H1 (cell line): ENCODE measurements around the gene WASHC4. TPM values are rescaled to one million over a fixed set of nuclear protein-coding genes. Genes with fewer than 3 reads are reported as not detected.

Experiments used
- CTCF ChIA-PET: fragments of 300-600 bp; sonication (Branson Sonifier 250); formaldehyde crosslinking; loops from one replicate; lab custom pipeline; 2021; ENCODE audit not compliant: partially characterized antibody; lab: Charles Lee
- POLR2A ChIA-PET: fragments of 300-600 bp; sonication (Branson Sonifier 250); formaldehyde crosslinking; loops from one replicate; lab custom pipeline; 2021; ENCODE audit warnings: inconsistent platforms; ENCODE audit not compliant: partially characterized antibody; lab: Charles Lee
- DNase-seq, 2 experiments: peaks; one replicate each; pipeline versions ENCODE4 v3.0.0 to v3.0.0-alpha.2; 2010 to 2022; ENCODE audit warnings: low spot score in 2 of 2, low read depth in 1 of 2, mixed read lengths in 1 of 2
- FAIRE-seq: peaks from 2 replicates; lab custom pipeline; 2011; peaks lifted over from hg19 to GRCh38; lab: Jason Lieb, UNC
- H2AFZ ChIP-seq: 2 replicates; pipeline ENCODE4 v1.8.1; 2012; ENCODE audit warnings: low read length, inconsistent platforms
- H2AK5ac ChIP-seq: 2 replicates; pipeline ENCODE4 v1.6.1; 2013; ENCODE audit warnings: low read depth, low read length
- H2BK120ac ChIP-seq: replicated peaks from 2 replicates; pipeline ENCODE3; 2013; ENCODE audit warnings: low read depth, low read length, inconsistent platforms
- H2BK12ac ChIP-seq: 2 replicates; pipeline ENCODE4 v1.6.1; 2013; ENCODE audit warnings: low read depth, low read length
- H2BK15ac ChIP-seq: 2 replicates; pipeline ENCODE4 v1.6.1; 2013; ENCODE audit warnings: low read length
- H2BK20ac ChIP-seq: 2 replicates; pipeline ENCODE4 v1.6.1; 2013; ENCODE audit warnings: low read length
- H2BK5ac ChIP-seq: 2 replicates; pipeline ENCODE4 v1.6.1; 2013; ENCODE audit warnings: low read depth, low read length
- H3K14ac ChIP-seq: 2 replicates; pipeline ENCODE4 v1.6.1; 2013; ENCODE audit warnings: inconsistent platforms; ENCODE audit not compliant: insufficient read length
- H3K18ac ChIP-seq: 2 replicates; pipeline ENCODE4 v1.6.1; 2013; ENCODE audit warnings: low read length; ENCODE audit errors: extremely low read depth
- H3K23ac ChIP-seq: 2 replicates; pipeline ENCODE4 v1.6.1; 2013; ENCODE audit warnings: inconsistent platforms; ENCODE audit not compliant: insufficient read length
- H3K23me2 ChIP-seq: 2 replicates; pipeline ENCODE4 v1.6.1; 2013; ENCODE audit warnings: low read depth, low read length
- H3K27ac ChIP-seq: 2 replicates; pipeline ENCODE4 v1.6.1; 2011; ENCODE audit warnings: low read depth, low read length, inconsistent platforms
- H3K27me3 ChIP-seq, 4 experiments: replicated peaks in 1 of 4; 1 replicate in 1 of 4; 2 replicates in 3 of 4; pipeline versions ENCODE4 v1.6.1 to v1.8.1; 2011 to 2013; ENCODE audit warnings: low read length in 3 of 4, mild to moderate bottlenecking in 3 of 4, inconsistent platforms in 2 of 4, mixed read lengths in 2 of 4, moderate library complexity in 1 of 4; ENCODE audit not compliant: control insufficient read depth in 3 of 4, insufficient read depth in 3 of 4; ENCODE audit errors: extremely low read depth in 1 of 4
- H3K36me3 ChIP-seq, 4 experiments: 2 replicates each; pipeline versions ENCODE4 v1.6.1 to v1.8.1; 2011 to 2013; ENCODE audit warnings: mild to moderate bottlenecking in 4 of 4, low read length in 3 of 4, moderate library complexity in 2 of 4, control low read depth in 1 of 4, inconsistent platforms in 1 of 4; ENCODE audit not compliant: insufficient read depth in 4 of 4, control insufficient read depth in 2 of 4
- H3K4ac ChIP-seq: replicated peaks from 2 replicates; pipeline ENCODE3; 2013; ENCODE audit warnings: low read length, low read depth, mixed read lengths, inconsistent platforms; ENCODE audit not compliant: insufficient read length
- H3K4me1 ChIP-seq, 4 experiments: replicated peaks in 1 of 4; 1 replicate in 1 of 4; 2 replicates in 3 of 4; pipeline versions ENCODE4 v1.6.1 to v1.8.1; 2011 to 2013; ENCODE audit warnings: low read length in 3 of 4, inconsistent platforms in 2 of 4, mixed read lengths in 1 of 4; ENCODE audit not compliant: insufficient read depth in 4 of 4, control insufficient read depth in 3 of 4
- H3K4me2 ChIP-seq, 2 experiments: 2 replicates each; pipeline versions ENCODE4 v1.6.1 to v1.8.1; 2011 to 2013; ENCODE audit warnings: low read depth in 2 of 2, low read length in 2 of 2, control low read depth in 1 of 2, inconsistent platforms in 1 of 2, mild to moderate bottlenecking in 1 of 2; ENCODE audit not compliant: insufficient read depth in 1 of 2
- H3K4me3 ChIP-seq, 4 experiments: fragments of 200-600, 300-600 bp in 1 of 4; sonication (generic), shearing (Covaris generic), sonication (Bioruptor Twin) in 1 of 4; 2 replicates each; pipeline versions ENCODE4 v1.5.1 to v1.8.1; 2011 to 2016; ENCODE audit warnings: low read length in 4 of 4, low read depth in 3 of 4, control low read depth in 2 of 4, inconsistent platforms in 2 of 4, mild to moderate bottlenecking in 2 of 4, mixed read lengths in 1 of 4, moderate library complexity in 1 of 4; ENCODE audit not compliant: insufficient read depth in 2 of 4; ENCODE audit errors: extremely low read depth in 1 of 4
- H3K56ac ChIP-seq: replicated peaks from 2 replicates; pipeline ENCODE3; 2013; ENCODE audit warnings: low read depth, mild to moderate bottlenecking, mixed read lengths, low read length, inconsistent platforms; ENCODE audit not compliant: insufficient read length
- H3K79me1 ChIP-seq: 2 replicates; pipeline ENCODE4 v1.6.1; 2013; ENCODE audit warnings: low read depth, low read length, control low read depth
- H3K79me2 ChIP-seq, 2 experiments: 2 replicates each; pipeline versions ENCODE4 v1.6.1 to v1.8.1; 2012 to 2013; ENCODE audit warnings: low read length in 2 of 2, mild to moderate bottlenecking in 2 of 2, inconsistent platforms in 1 of 2; ENCODE audit not compliant: insufficient read depth in 2 of 2, control insufficient read depth in 1 of 2
- H3K9ac ChIP-seq, 4 experiments: replicated peaks in 1 of 4; 1 replicate in 1 of 4; 2 replicates in 3 of 4; pipeline versions ENCODE4 v1.6.1 to v1.8.1; 2011 to 2013; ENCODE audit warnings: low read depth in 3 of 4, low read length in 3 of 4, control low read depth in 2 of 4, mild to moderate bottlenecking in 2 of 4, moderate library complexity in 2 of 4, inconsistent platforms in 1 of 4; ENCODE audit errors: extremely low read depth in 1 of 4
- H3K9me3 ChIP-seq, 2 experiments: 2 replicates each; pipeline versions ENCODE4 v1.6.1 to v1.8.1; 2012 to 2013; ENCODE audit warnings: mild to moderate bottlenecking in 2 of 2, moderate library complexity in 2 of 2, control low read depth in 1 of 2, inconsistent platforms in 1 of 2, low read depth in 1 of 2, low read length in 1 of 2, mixed read lengths in 1 of 2; ENCODE audit not compliant: insufficient read depth in 2 of 2
- H4K20me1 ChIP-seq, 2 experiments: replicated peaks in 1 of 2; 2 replicates each; pipeline versions ENCODE3 to v1.8.1; 2011 to 2013; ENCODE audit warnings: inconsistent platforms in 2 of 2, low read length in 2 of 2, mild to moderate bottlenecking in 1 of 2; ENCODE audit not compliant: insufficient read depth in 2 of 2, control insufficient read depth in 1 of 2
- H4K5ac ChIP-seq: 2 replicates; pipeline ENCODE4 v1.6.1; 2013; ENCODE audit warnings: low read length, low read depth, mixed read lengths, inconsistent platforms; ENCODE audit not compliant: insufficient read length
- H4K8ac ChIP-seq: 2 replicates; pipeline ENCODE4 v1.8.0; 2013; ENCODE audit warnings: mild to moderate bottlenecking, moderate library complexity, low read length, inconsistent platforms; ENCODE audit not compliant: insufficient read depth; ENCODE audit errors: extremely low read depth
- H4K91ac ChIP-seq: replicated peaks from 2 replicates; pipeline ENCODE3; 2013; ENCODE audit warnings: low read length, mixed read lengths, inconsistent platforms; ENCODE audit not compliant: insufficient read length
- CHD1 ChIP-seq: IDR thresholded peaks from 2 replicates; pipeline ENCODE4 v1.6.1; 2012; ENCODE audit warnings: low read depth, low read length, improper control_type of control experiment
- RFX5 ChIP-seq: IDR thresholded peaks from 2 replicates; pipeline ENCODE4 v1.6.1; 2011; ENCODE audit warnings: low read depth, low read length, improper control_type of control experiment, borderline replicate concordance
- RXRA ChIP-seq: IDR thresholded peaks from 2 replicates; pipeline ENCODE4 v1.6.1; 2011; ENCODE audit warnings: low read depth, mild to moderate bottlenecking, low read length, moderate library complexity; ENCODE audit not compliant: insufficient read depth
- WGBS, 2 experiments: shearing (Covaris generic) in 1 of 2; methylation state at CpG; one replicate each; pipeline versions ENCODE4 v1.1.6 to v1.1.7; 2013 to 2015; ENCODE audit warnings: low lambda C conversion rate in 2 of 2, mixed read lengths in 2 of 2, inconsistent platforms in 1 of 2, low coverage in 1 of 2, missing lambda C conversion rate in 1 of 2; ENCODE audit not compliant: insufficient replicate concordance in 2 of 2, insufficient coverage in 1 of 2, insufficient read length in 1 of 2; ENCODE audit errors: extremely low coverage in 1 of 2, missing lambda C conversion rate in 1 of 2; 5-methylcytosine and 5-hydroxymethylcytosine counted together
- polyA plus RNA-seq, 7 experiments: library from polyadenylated mRNA; depleted of rRNA in 3 of 7; stranded (reverse) in 5 of 7; unstranded in 2 of 7; fragments of >200 nt in 5 of 7; fragments of 200-250 nt in 2 of 7; gene quantifications; 1 replicate in 5 of 7; 2 replicates in 1 of 7; 4 replicates in 1 of 7; pipeline versions ENCODE4 v1.2.1 to v1.2.3, GENCODE V29; 2011 to 2013; ENCODE audit warnings: missing spikeins in 2 of 7, mixed read lengths in 2 of 7
- total RNA-seq: library from RNA; stranded (reverse); fragmentation: NEBNext Ultra II Directional; extraction: Animal tissue kit (Norgen Biotek cat#: 25700); gene quantifications from 2 replicates; pipeline ENCODE4 v1.2.1, GENCODE V29; 2021

WASHC4 gene
- total and polyA plus RNA-seq, 2 of the 8 experiments (the other 6 are each of a cell fraction or from before 2014, with no cell fraction given): 13.0 to 38.5 TPM

DNA sequence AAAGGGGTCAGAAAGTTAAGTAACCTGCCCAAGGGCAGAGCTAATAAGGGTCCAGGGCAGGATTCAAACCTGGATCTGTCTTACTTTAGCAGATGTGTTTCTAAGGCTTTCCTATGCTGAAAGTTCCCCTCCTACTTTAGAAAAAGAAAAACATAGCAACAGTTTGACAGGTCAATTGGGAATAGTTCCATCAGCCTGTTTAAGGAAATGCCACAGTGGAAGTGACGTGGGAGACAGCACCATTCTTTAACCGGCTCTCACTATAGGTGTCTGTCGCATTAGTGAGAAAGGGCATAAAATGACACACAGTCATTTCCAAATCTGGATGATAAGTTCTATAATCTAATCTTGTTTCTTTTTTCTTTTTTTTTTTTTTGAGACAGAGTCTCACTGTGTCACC is 30.6 kb upstream of the WASHC4 start:
- H3K4me3 ChIP-seq: no peak overlapping the region
- no peak overlapping the region for H2BK120ac ChIP-seq
- no peak overlapping the region for H2BK5ac ChIP-seq
- no peaks in the 10 kb centered on the region for H4K20me1 ChIP-seq
- no peaks in the 10 kb centered on the region for H3K23me2 ChIP-seq
- no peak overlapping the region for H3K56ac ChIP-seq
- H2AK5ac ChIP-seq: no peak overlapping the region
- no peak overlapping the region for H2BK15ac ChIP-seq
- no peak overlapping the region for H4K5ac ChIP-seq
- no peak overlapping the region for H4K8ac ChIP-seq
- no peaks in the 10 kb centered on the region for H3K9me3 ChIP-seq
- no peaks in the 10 kb centered on the region for H3K4me1 ChIP-seq
- TF ChIP-seq RFX5 (no peak), CHD1 (no peak), RXRA (no peak)
- H3K79me2 ChIP-seq: no peaks in the 10 kb centered on the region
- H4K91ac ChIP-seq: no peak overlapping the region
- H3K27me3 ChIP-seq: no peaks in the 10 kb centered on the region
- H3K23ac ChIP-seq: no peak overlapping the region
- no peak overlapping the region for H3K9ac ChIP-seq
- H3K4me2 ChIP-seq: no peak overlapping the region
- H3K27ac ChIP-seq: no peak overlapping the region
- no peak overlapping the region for H2AFZ ChIP-seq
- H3K14ac ChIP-seq: no peak overlapping the region
- no peaks in the 10 kb centered on the region for H3K79me1 ChIP-seq
- no peak overlapping the region for H2BK12ac ChIP-seq
- H3K18ac ChIP-seq: no peak overlapping the region
- CTCF ChIA-PET: interaction anchor here (0.6 kb wide), 1 partner anchor 10 kb away, joined by 4 read pairs; no protein-coding TSS in a partner anchor
- no peak for FAIRE-seq
- POLR2A ChIA-PET: interaction anchor here (1.4 kb wide), 1 partner anchor 8 kb away, joined by 5 read pairs; no protein-coding TSS in a partner anchor
- no peaks in the 10 kb centered on the region for H3K36me3 ChIP-seq
- DNase-seq: no peak
- H3K4ac ChIP-seq: no peak overlapping the region
- 91% methylated on average over 3 of the region's 3 CpGs; no CpG with 5 or more reads in 1 of the 2 experiments for WGBS, 2 experiments
- H2BK20ac ChIP-seq: no peak overlapping the region
